ENCODE measurements around the gene ULK1. TPM values are rescaled to one million over a fixed set of nuclear protein-coding genes. Genes with fewer than 3 reads are reported as not detected.

ULK1 gene
- total RNA-seq, 1 experiment from 2014 or later: 72.1 TPM

DNA sequence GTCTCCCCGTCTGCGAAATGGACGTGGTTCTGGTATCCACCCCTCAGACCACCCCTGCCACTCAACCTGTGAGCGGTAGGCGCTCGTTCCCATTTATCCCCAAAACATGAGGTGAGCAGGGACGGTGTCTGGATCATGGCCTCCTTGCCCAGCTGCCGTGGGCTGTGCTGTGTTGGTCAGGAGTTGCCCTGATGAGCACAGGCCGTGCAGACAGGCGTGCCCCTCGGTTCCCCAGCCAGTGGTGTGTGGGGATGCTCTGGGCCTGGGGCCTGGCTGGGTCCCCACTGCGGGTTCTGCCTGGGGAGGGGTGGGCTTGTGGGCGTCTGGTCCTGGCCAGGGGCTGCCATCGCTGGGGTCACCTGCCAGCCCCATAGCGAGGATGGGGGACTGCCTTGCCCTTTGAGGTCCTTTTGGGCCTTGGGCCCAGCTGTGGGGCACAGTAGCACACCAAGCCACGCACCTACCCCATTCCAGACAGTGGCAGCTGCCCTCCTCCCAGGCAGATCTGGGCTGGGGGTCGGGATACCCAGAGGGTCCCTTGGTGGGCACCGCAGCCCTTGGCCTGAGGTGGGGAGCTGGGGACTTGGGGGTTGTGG is 23.4 kb downstream of the ULK1 start:
- DNase-seq (ENCODE audit: low read depth, low spot score) (no peak), ATAC-seq (peak; percentile 53)
- no peak overlapping the region for H3K27ac ChIP-seq (ENCODE audit: low read length)
- in situ Hi-C loops (cut with HindIII; ENCODE audit: low pct_unique_long_range_greater_than_20kb, low sequenced_read_pairs): no loop called here
- ChIA-PET CTCF (interaction anchor here (0.5 to 0.6 kb wide), 2 partner anchors 177 to 636 kb away, joined by 3 to 4 read pairs; no protein-coding TSS in a partner anchor), POLR2A (no interaction called here)
- H3K36me3 ChIP-seq (ENCODE audit: control insufficient read depth, insufficient read depth, low read length): no peaks in the 10 kb centered on the region
- BruUV-seq (replicated peaks): no TSS peak
- H3K4me3 ChIP-seq (ENCODE audit: low read depth in 2 of 2, low read length in 2 of 2): no peak overlapping the region
- peaks cover under 1% of the 10 kb centered on the region; the same call in 1 of the 2 replicates for H3K4me1 ChIP-seq (ENCODE audit: control insufficient read depth, insufficient read depth, low read length)
- no peaks in the 10 kb centered on the region for H3K27me3 ChIP-seq (ENCODE audit: control insufficient read depth, insufficient read depth, low read length)
- TF ChIP-seq, protein P1, sequence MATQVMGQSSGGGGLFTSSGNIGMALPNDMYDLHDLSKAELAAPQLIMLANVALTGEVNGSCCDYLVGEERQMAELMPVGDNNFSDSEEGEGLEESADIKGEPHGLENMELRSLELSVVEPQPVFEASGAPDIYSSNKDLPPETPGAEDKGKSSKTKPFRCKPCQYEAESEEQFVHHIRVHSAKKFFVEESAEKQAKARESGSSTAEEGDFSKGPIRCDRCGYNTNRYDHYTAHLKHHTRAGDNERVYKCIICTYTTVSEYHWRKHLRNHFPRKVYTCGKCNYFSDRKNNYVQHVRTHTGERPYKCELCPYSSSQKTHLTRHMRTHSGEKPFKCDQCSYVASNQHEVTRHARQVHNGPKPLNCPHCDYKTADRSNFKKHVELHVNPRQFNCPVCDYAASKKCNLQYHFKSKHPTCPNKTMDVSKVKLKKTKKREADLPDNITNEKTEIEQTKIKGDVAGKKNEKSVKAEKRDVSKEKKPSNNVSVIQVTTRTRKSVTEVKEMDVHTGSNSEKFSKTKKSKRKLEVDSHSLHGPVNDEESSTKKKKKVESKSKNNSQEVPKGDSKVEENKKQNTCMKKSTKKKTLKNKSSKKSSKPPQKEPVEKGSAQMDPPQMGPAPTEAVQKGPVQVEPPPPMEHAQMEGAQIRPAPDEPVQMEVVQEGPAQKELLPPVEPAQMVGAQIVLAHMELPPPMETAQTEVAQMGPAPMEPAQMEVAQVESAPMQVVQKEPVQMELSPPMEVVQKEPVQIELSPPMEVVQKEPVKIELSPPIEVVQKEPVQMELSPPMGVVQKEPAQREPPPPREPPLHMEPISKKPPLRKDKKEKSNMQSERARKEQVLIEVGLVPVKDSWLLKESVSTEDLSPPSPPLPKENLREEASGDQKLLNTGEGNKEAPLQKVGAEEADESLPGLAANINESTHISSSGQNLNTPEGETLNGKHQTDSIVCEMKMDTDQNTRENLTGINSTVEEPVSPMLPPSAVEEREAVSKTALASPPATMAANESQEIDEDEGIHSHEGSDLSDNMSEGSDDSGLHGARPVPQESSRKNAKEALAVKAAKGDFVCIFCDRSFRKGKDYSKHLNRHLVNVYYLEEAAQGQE (IDR thresholded peaks at IDR 0.05; ENCODE audit: insufficient read depth in 1 of 2, low read depth in 2 of 2, low read length in 1 of 2): no peak
- TF ChIP-seq, protein P2, sequence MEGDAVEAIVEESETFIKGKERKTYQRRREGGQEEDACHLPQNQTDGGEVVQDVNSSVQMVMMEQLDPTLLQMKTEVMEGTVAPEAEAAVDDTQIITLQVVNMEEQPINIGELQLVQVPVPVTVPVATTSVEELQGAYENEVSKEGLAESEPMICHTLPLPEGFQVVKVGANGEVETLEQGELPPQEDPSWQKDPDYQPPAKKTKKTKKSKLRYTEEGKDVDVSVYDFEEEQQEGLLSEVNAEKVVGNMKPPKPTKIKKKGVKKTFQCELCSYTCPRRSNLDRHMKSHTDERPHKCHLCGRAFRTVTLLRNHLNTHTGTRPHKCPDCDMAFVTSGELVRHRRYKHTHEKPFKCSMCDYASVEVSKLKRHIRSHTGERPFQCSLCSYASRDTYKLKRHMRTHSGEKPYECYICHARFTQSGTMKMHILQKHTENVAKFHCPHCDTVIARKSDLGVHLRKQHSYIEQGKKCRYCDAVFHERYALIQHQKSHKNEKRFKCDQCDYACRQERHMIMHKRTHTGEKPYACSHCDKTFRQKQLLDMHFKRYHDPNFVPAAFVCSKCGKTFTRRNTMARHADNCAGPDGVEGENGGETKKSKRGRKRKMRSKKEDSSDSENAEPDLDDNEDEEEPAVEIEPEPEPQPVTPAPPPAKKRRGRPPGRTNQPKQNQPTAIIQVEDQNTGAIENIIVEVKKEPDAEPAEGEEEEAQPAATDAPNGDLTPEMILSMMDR (IDR thresholded peaks at IDR 0.05): no peak
- no peak for TF ChIP-seq SIN3A (IDR thresholded peaks at IDR 0.05; ENCODE audit: borderline replicate concordance, insufficient read depth, low read depth, low read length)
- TF ChIP-seq TCF7L2 (IDR thresholded peaks at IDR 0.05; ENCODE audit: low read depth, low read length): no peak
- TF ChIP-seq POLR2AphosphoS5 (IDR thresholded peaks at IDR 0.05; ENCODE audit: low read depth, low read length): no peak
- no peaks in the 10 kb centered on the region for H3K9me3 ChIP-seq (ENCODE audit: control insufficient read depth, insufficient read depth, low read depth, low read length)
- intact Hi-C loops (cut with micrococcal nuclease; ENCODE audit: unreplicated experiment): no loop called here

DNA sequence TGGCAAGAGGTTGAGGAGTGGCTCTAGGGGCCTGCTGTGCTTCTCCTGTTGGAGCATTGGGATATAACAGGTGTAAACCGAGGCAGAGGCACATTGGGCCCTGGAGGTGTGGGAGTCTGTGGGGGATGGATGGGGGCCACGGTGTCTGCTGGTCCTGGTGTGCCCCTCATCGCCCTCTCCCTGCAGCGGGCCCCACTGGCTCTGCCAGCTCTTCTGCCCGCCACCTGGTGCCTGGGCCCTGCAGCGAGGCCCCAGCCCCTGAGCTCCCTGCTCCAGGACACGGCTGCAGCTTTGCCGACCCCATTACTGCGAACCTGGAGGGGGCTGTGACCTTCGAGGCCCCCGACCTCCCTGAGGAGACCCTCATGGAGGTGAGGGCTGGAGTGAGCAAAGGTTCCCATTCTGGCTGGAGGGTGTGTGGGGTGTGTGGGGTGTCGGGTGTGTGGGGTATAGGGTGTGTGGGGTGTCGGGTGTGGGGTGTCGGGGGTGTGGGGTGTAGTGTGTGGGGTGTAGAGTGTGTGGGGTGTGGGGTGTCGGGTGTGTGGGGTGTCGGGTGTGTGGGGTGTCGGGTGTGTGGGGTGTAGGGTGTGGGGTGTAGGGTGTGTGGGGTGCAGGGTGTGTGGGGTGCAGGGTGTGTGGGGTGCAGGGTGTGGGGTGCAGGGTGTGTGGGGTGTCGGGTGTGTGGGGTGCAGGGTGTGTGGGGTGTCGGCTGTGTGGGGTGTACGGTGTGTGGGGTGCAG is 24.1 kb downstream of the ULK1 start:
- no peak for ATAC-seq
- H3K4me3 ChIP-seq (ENCODE audit: low read depth in 2 of 2, low read length in 2 of 2): no peak overlapping the region
- no TSS peak for BruUV-seq (replicated peaks)
- no peak for DNase-seq (ENCODE audit: low read depth, low spot score)
- in situ Hi-C loops (cut with HindIII; ENCODE audit: low pct_unique_long_range_greater_than_20kb, low sequenced_read_pairs): no loop called here
- no peaks in the 10 kb centered on the region for H3K4me1 ChIP-seq (ENCODE audit: control insufficient read depth, insufficient read depth, low read length)
- no peak overlapping the region for H3K27ac ChIP-seq (ENCODE audit: low read length)
- no peaks in the 10 kb centered on the region for H3K27me3 ChIP-seq (ENCODE audit: control insufficient read depth, insufficient read depth, low read length)
- no peaks in the 10 kb centered on the region for H3K9me3 ChIP-seq (ENCODE audit: control insufficient read depth, insufficient read depth, low read depth, low read length)
- TF ChIP-seq POLR2AphosphoS5 (IDR thresholded peaks at IDR 0.05; ENCODE audit: low read depth, low read length) (no peak), SIN3A (IDR thresholded peaks at IDR 0.05; ENCODE audit: borderline replicate concordance, insufficient read depth, low read depth, low read length) (no peak), TCF7L2 (IDR thresholded peaks at IDR 0.05; ENCODE audit: low read depth, low read length) (no peak)
- TF ChIP-seq, protein P1 (IDR thresholded peaks at IDR 0.05; ENCODE audit: insufficient read depth in 1 of 2, low read depth in 2 of 2, low read length in 1 of 2): no peak
- TF ChIP-seq, protein P2 (IDR thresholded peaks at IDR 0.05): no peak
- no peaks in the 10 kb centered on the region for H3K36me3 ChIP-seq (ENCODE audit: control insufficient read depth, insufficient read depth, low read length)
- intact Hi-C loops (cut with micrococcal nuclease; ENCODE audit: unreplicated experiment): no loop called here
- ChIA-PET CTCF (interaction anchor here (0.5 to 0.6 kb wide), 2 partner anchors 178 to 637 kb away, joined by 3 to 4 read pairs; no protein-coding TSS in a partner anchor), POLR2A (no interaction called here)

All from Panc1 (cell line).